Measurements from ENCODE around the gene HOGA1. TPM values are rescaled to one million over a fixed set of nuclear protein-coding genes. Genes with fewer than 3 reads are reported as not detected.
A peak's percentile ranks its signal among the peaks of the same experiment; 100 is the strongest.
"Not testable (repeated sequence)": the region's sequence is repeated elsewhere in the genome, so short reads cannot be mapped to it uniquely, and the experiment has no call there.

HOGA1 gene
- total RNA-seq, 5 donors from 2014 or later (not counting 1 experiment from before 2014, with no cell fraction given), result 0.18 TPM; not detected in 4

- Mint-ChIP-seq H3K27ac (peak overlapping the region; percentile 80 to 87), H3K4me3 (peak overlapping the region in 2 of 3 donors; percentile 32 to 34)
Observed at GRCh38 chr10:97648562-97649404, 64.6 kb downstream of the HOGA1 start.

GRCh38 chr10:97649405-97649750, 65.2 kb downstream of the HOGA1 start:
- Mint-ChIP-seq H3K4me1 (peaks cover 10 to 23% (median 19%) of the 10 kb centered on the region in 3 donors), H3K36me3 (peaks cover 30% of the 10 kb centered on the region), H3K4me3 (peak overlapping the region in 2 of 3 donors; percentile 1 to 34)

More at GRCh38 chr10:97648562-97649404, 64.6 kb downstream of the HOGA1 start:
- H3K4me1 Mint-ChIP-seq, result peaks cover 10 to 23% (median 19%) of the 10 kb centered on the region in 3 donors
- peak in 19 of 35 experiments; percentile 3 to 62 (median 23) for DNase-seq
- 87% methylated on average over 3 of the region's 5 CpGs for WGBS (ENCODE audit: insufficient coverage)
- peaks cover 21 to 34% of the 10 kb centered on the region in 2 donors for H3K36me3 ChIP-seq (ENCODE audit: control insufficient read depth in 2 of 2, extremely low read depth in 1 of 2, insufficient read depth in 1 of 2, low read length in 1 of 2)
- peaks cover 0 to 16% of the 10 kb centered on the region in 2 experiments for H3K4me1 ChIP-seq (ENCODE audit: control insufficient read depth in 1 of 2, extremely low read depth in 1 of 2, insufficient read depth in 2 of 2, low read length in 2 of 2)
- ChIA-PET POLR2A (interaction anchor here in 1 of 2 donors (0.8 to 1.0 kb wide), 3 partner anchors 9 to 38 kb away, joined by 3 to 4 read pairs (median 3); partner anchors contain the start of genes AVPI1 and PI4K2A), CTCF (interaction anchor here in 1 of 2 donors (0.9 to 1.1 kb wide), 2 partner anchors 9 to 13 kb away, joined by 3 read pairs; partner anchors contain the start of gene PI4K2A)
- H3K36me3 Mint-ChIP-seq, result peaks cover 28% of the 10 kb centered on the region
- H3K27ac ChIP-seq (ENCODE audit: low read length), result peak overlapping the region; percentile 81
- peak; percentile 87 to 99 (median 92) for ATAC-seq (replicated peaks in 1 of 4)
- H3K9me3 Mint-ChIP-seq, result no peaks in the 10 kb centered on the region
- H3K9me3 ChIP-seq, result no peaks in the 10 kb centered on the region
- H3K27me3 Mint-ChIP-seq, result no peaks in the 10 kb centered on the region
- H3K4me3 ChIP-seq (ENCODE audit: control insufficient read depth in 1 of 2, extremely low read depth in 1 of 2, low read length in 1 of 2), result no peak overlapping the region
- H3K27me3 ChIP-seq (replicated peaks in 1 of 2; ENCODE audit: control insufficient read depth in 2 of 2, extremely low read depth in 1 of 2, insufficient read depth in 2 of 2, low read length in 1 of 2), result no peaks in the 10 kb centered on the region

DNA sequence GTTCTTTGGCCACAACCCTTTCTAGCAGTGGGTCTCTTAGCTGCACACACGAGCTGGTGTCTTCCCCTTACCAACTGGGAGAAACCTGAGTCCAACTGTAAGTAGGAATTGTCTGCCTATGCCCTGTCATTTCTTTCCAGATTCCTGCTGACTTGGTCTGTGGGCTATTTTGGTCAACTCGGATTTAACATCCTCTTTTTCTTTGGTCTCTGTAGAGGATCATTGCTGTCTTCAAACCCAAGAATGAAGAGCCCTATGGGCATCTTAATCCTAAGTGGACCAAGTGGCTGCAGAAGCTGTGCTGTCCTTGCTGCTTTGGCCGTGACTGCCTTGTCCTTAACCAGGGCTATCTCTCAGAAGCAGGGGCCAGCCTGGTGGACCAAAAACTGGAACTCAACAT, 66.5 kb downstream of the HOGA1 start:
- H3K4me3 ChIP-seq (ENCODE audit: control insufficient read depth in 1 of 2, extremely low read depth in 1 of 2, low read length in 1 of 2), result no peak overlapping the region
- peaks cover 24% of the 10 kb centered on the region for H3K36me3 Mint-ChIP-seq

More at GRCh38 chr10:97649405-97649750, 65.2 kb downstream of the HOGA1 start:
- not testable (repeated sequence) for ATAC-seq (replicated peaks in 1 of 4); H3K27me3 Mint-ChIP-seq; DNase-seq; H3K9me3 Mint-ChIP-seq; H3K27me3 ChIP-seq (replicated peaks in 1 of 2; ENCODE audit: control insufficient read depth in 2 of 2, extremely low read depth in 1 of 2, insufficient read depth in 2 of 2, low read length in 1 of 2); H3K9me3 ChIP-seq; H3K4me3 ChIP-seq (ENCODE audit: control insufficient read depth in 1 of 2, extremely low read depth in 1 of 2, low read length in 1 of 2)
- peak overlapping the region; percentile 80 to 87 for H3K27ac Mint-ChIP-seq
- Histone ChIP-seq H3K4me1 (ENCODE audit: control insufficient read depth in 1 of 2, extremely low read depth in 1 of 2, insufficient read depth in 2 of 2, low read length in 2 of 2) (peaks cover 0 to 16% of the 10 kb centered on the region in 2 experiments), H3K27ac (ENCODE audit: low read length) (peak overlapping the region; percentile 81), H3K36me3 (ENCODE audit: control insufficient read depth in 2 of 2, extremely low read depth in 1 of 2, insufficient read depth in 1 of 2, low read length in 1 of 2) (peaks cover 16 to 38% of the 10 kb centered on the region in 2 donors)
- ChIA-PET CTCF (interaction anchor here (0.7 to 1.1 kb wide), 2 partner anchors 9 to 13 kb away, joined by 3 to 9 read pairs; partner anchors contain the start of gene PI4K2A (in 1 of the 2)), POLR2A (interaction anchor here in 1 of 2 donors (0.6 to 1.0 kb wide), 5 partner anchors 9 to 115 kb away, joined by 3 to 10 read pairs (median 3); partner anchors contain the start of genes AVPI1 and PI4K2A)
- WGBS (ENCODE audit: insufficient coverage), result no CpG with 5 or more reads among the region's 4 CpGs

GRCh38 chr10:97651773-97652172, 67.6 kb downstream of the HOGA1 start:
- H3K36me3 Mint-ChIP-seq, result peaks cover 32% of the 10 kb centered on the region
- H3K36me3 ChIP-seq (ENCODE audit: control insufficient read depth in 2 of 2, extremely low read depth in 1 of 2, insufficient read depth in 1 of 2, low read length in 1 of 2), result peaks cover 24 to 42% of the 10 kb centered on the region in 2 donors
- WGBS (ENCODE audit: insufficient coverage), result no CpG with 5 or more reads among the region's 3 CpGs
- CTCF ChIA-PET, result no interaction called here
- H3K4me1 Mint-ChIP-seq, result peaks cover 10 to 20% (median 17%) of the 10 kb centered on the region in 3 donors
- no peak overlapping the region for H3K27ac Mint-ChIP-seq
- H3K4me1 ChIP-seq (ENCODE audit: control insufficient read depth in 1 of 2, extremely low read depth in 1 of 2, insufficient read depth in 2 of 2, low read length in 2 of 2), result peaks cover 0 to 16% of the 10 kb centered on the region in 2 experiments
- no peaks in the 10 kb centered on the region for H3K9me3 ChIP-seq
- H3K27me3 Mint-ChIP-seq, result no peaks in the 10 kb centered on the region
- no peak overlapping the region for H3K27ac ChIP-seq (ENCODE audit: low read length)
- H3K27me3 ChIP-seq (replicated peaks in 1 of 2; ENCODE audit: control insufficient read depth in 2 of 2, extremely low read depth in 1 of 2, insufficient read depth in 2 of 2, low read length in 1 of 2), result no peaks in the 10 kb centered on the region
- H3K9me3 Mint-ChIP-seq, result no peaks in the 10 kb centered on the region
- no peak overlapping the region for H3K4me3 ChIP-seq (ENCODE audit: control insufficient read depth in 1 of 2, extremely low read depth in 1 of 2, low read length in 1 of 2)
- H3K4me3 Mint-ChIP-seq, result no peak overlapping the region
- DNase-seq (no peak), ATAC-seq (replicated peaks in 1 of 4) (no peak)
- POLR2A ChIA-PET, result interaction anchor here in 1 of 2 donors (0.9 kb wide), 1 partner anchor 28 kb away, joined by 7 read pairs; no protein-coding TSS in a partner anchor

More for the DNA sequence above, 66.5 kb downstream of the HOGA1 start:
- Histone ChIP-seq H3K4me1 (ENCODE audit: control insufficient read depth in 1 of 2, extremely low read depth in 1 of 2, insufficient read depth in 2 of 2, low read length in 2 of 2) (peaks cover 0 to 16% of the 10 kb centered on the region in 2 experiments), H3K9me3 (no peaks in the 10 kb centered on the region), H3K36me3 (ENCODE audit: control insufficient read depth in 2 of 2, extremely low read depth in 1 of 2, insufficient read depth in 1 of 2, low read length in 1 of 2) (peaks cover 15 to 32% of the 10 kb centered on the region in 2 donors), H3K27me3 (replicated peaks in 1 of 2; ENCODE audit: control insufficient read depth in 2 of 2, extremely low read depth in 1 of 2, insufficient read depth in 2 of 2, low read length in 1 of 2) (no peaks in the 10 kb centered on the region), H3K27ac (ENCODE audit: low read length) (no peak overlapping the region)
- Mint-ChIP-seq H3K9me3 (no peaks in the 10 kb centered on the region), H3K4me1 (peaks cover 10 to 22% (median 19%) of the 10 kb centered on the region in 3 donors), H3K27me3 (no peaks in the 10 kb centered on the region), H3K4me3 (no peak overlapping the region), H3K27ac (no peak overlapping the region)
- DNase-seq, result no peak
- no peak for ATAC-seq (replicated peaks in 1 of 4)
- 96% methylated on average over 2 of the region's 3 CpGs for WGBS (ENCODE audit: insufficient coverage)
- ChIA-PET POLR2A (interaction anchor here in 1 of 2 donors (0.9 kb wide), 1 partner anchor 27 kb away, joined by 7 read pairs; no protein-coding TSS in a partner anchor), CTCF (no interaction called here)

GRCh38 chr10:97656777-97657176, 72.6 kb downstream of the HOGA1 start:
- 92% methylated on average over 5 of the region's 5 CpGs for whole genome bisulfite sequencing (ENCODE audit: insufficient coverage)
- POLR2A ChIA-PET, result no interaction called here
- no peaks in the 10 kb centered on the region for H3K4me1 ChIP-seq (ENCODE audit: control insufficient read depth in 1 of 2, extremely low read depth in 1 of 2, insufficient read depth in 2 of 2, low read length in 2 of 2)
- no peaks in the 10 kb centered on the region for H3K27me3 ChIP-seq (replicated peaks in 1 of 2; ENCODE audit: control insufficient read depth in 2 of 2, extremely low read depth in 1 of 2, insufficient read depth in 2 of 2, low read length in 1 of 2)
- Mint-ChIP-seq H3K36me3 (peaks cover 51% of the 10 kb centered on the region), H3K4me3 (no peak overlapping the region), H3K27me3 (no peaks in the 10 kb centered on the region), H3K9me3 (no peaks in the 10 kb centered on the region), H3K27ac (no peak overlapping the region), H3K4me1 (peaks cover 0 to 3% (median 0%) of the 10 kb centered on the region in 3 donors)
- CTCF ChIA-PET, result no interaction called here
- H3K4me3 ChIP-seq (ENCODE audit: control insufficient read depth in 1 of 2, extremely low read depth in 1 of 2, low read length in 1 of 2), result no peak overlapping the region
- H3K27ac ChIP-seq (ENCODE audit: low read length), result no peak overlapping the region
- peaks cover 16 to 43% of the 10 kb centered on the region in 2 donors for H3K36me3 ChIP-seq (ENCODE audit: control insufficient read depth in 2 of 2, extremely low read depth in 1 of 2, insufficient read depth in 1 of 2, low read length in 1 of 2)
- H3K9me3 ChIP-seq, result no peaks in the 10 kb centered on the region
- DNase-seq, result no peak
- no peak for ATAC-seq (replicated peaks in 1 of 4)

DNA sequence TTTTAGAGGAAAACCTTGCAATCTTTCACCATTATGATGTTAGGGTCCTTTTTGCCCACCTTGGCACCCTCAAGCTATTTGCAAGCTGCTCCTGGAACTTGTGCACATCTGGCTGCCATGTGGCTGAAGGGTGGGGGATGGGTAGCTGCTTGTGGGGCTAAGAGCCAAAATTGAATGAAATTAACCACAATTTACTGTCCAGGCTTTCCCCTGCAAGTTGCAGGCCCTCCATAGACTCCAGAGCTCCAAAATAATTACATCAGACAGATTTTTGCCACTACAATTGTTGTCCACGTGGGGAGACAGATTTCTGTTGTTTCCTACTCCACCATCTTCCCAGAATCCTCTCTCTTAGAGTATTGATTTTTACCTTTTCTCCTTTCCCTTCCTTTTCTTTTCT, 75.4 kb downstream of the HOGA1 start:
- peaks cover 12 to 41% of the 10 kb centered on the region in 2 donors for H3K36me3 ChIP-seq (ENCODE audit: control insufficient read depth in 2 of 2, extremely low read depth in 1 of 2, insufficient read depth in 1 of 2, low read length in 1 of 2)
- POLR2A ChIA-PET, result no interaction called here
- H3K4me3 ChIP-seq (ENCODE audit: control insufficient read depth in 1 of 2, extremely low read depth in 1 of 2, low read length in 1 of 2), result no peak overlapping the region
- H3K27me3 ChIP-seq (replicated peaks in 1 of 2; ENCODE audit: control insufficient read depth in 2 of 2, extremely low read depth in 1 of 2, insufficient read depth in 2 of 2, low read length in 1 of 2), result no peaks in the 10 kb centered on the region
- ATAC-seq (replicated peaks in 1 of 4) (no peak), DNase-seq (no peak)
- WGBS (ENCODE audit: insufficient coverage), result 40% methylated on average over 1 of the region's 1 CpG
- H3K27ac ChIP-seq (ENCODE audit: low read length), result no peak overlapping the region
- no peaks in the 10 kb centered on the region for H3K9me3 ChIP-seq
- Mint-ChIP-seq H3K27ac (no peak overlapping the region), H3K9me3 (no peaks in the 10 kb centered on the region), H3K4me3 (no peak overlapping the region), H3K4me1 (peaks cover 0 to 3% (median 0%) of the 10 kb centered on the region in 3 donors), H3K27me3 (no peaks in the 10 kb centered on the region), H3K36me3 (peaks cover 57% of the 10 kb centered on the region)
- no peaks in the 10 kb centered on the region for H3K4me1 ChIP-seq (ENCODE audit: control insufficient read depth in 1 of 2, extremely low read depth in 1 of 2, insufficient read depth in 2 of 2, low read length in 2 of 2)
- CTCF ChIA-PET, result no interaction called here
